H9 (cell line): ENCODE measurements around the gene JMJD7. TPM values are rescaled to one million over a fixed set of nuclear protein-coding genes. Genes with fewer than 3 reads are reported as not detected.

Experiments used
- DNase-seq: peaks from one replicate; pipeline ENCODE4 v3.0.0-alpha.2; 2017
- H2AFZ ChIP-seq: one replicate; pipeline ENCODE4 v1.6.1; 2013; ENCODE audit warnings: mild to moderate bottlenecking, low read length, control low read depth, moderate library complexity
- H2AK5ac ChIP-seq: 2 replicates; pipeline ENCODE4 v1.6.1; 2013; ENCODE audit warnings: low read length, control low read depth, mixed read lengths; ENCODE audit not compliant: insufficient read length
- H2BK120ac ChIP-seq: one replicate; pipeline ENCODE4 v1.6.1; 2013; ENCODE audit warnings: low read depth, mild to moderate bottlenecking, low read length, control low read depth, inconsistent platforms; ENCODE audit not compliant: poor library complexity, severe bottlenecking
- H2BK12ac ChIP-seq: 2 replicates; pipeline ENCODE4 v1.6.1; 2013; ENCODE audit warnings: low read length, control low read depth, mixed read lengths, low read depth; ENCODE audit not compliant: insufficient read length
- H2BK15ac ChIP-seq: 2 replicates; pipeline ENCODE4 v1.6.1; 2013; ENCODE audit warnings: low read depth, low read length, control low read depth
- H2BK20ac ChIP-seq: one replicate; pipeline ENCODE4 v1.6.1; 2013; ENCODE audit warnings: low read depth, mild to moderate bottlenecking, low read length, control low read depth, inconsistent platforms; ENCODE audit not compliant: poor library complexity, severe bottlenecking
- H2BK5ac ChIP-seq: 2 replicates; pipeline ENCODE4 v1.6.1; 2013; ENCODE audit warnings: low read length, control low read depth, mixed read lengths; ENCODE audit not compliant: insufficient read length
- H3K14ac ChIP-seq: 2 replicates; pipeline ENCODE4 v1.6.1; 2013; ENCODE audit warnings: low read length, control low read depth; ENCODE audit not compliant: insufficient read depth
- H3K18ac ChIP-seq: 2 replicates; pipeline ENCODE4 v1.6.1; 2013; ENCODE audit warnings: low read depth, mild to moderate bottlenecking, mixed read lengths, low read length, control low read depth; ENCODE audit not compliant: insufficient read length
- H3K23ac ChIP-seq: 2 replicates; pipeline ENCODE4 v1.6.1; 2013; ENCODE audit warnings: low read length, control low read depth, mixed read lengths, low read depth; ENCODE audit not compliant: insufficient read length
- H3K23me2 ChIP-seq: 2 replicates; pipeline ENCODE4 v1.6.1; 2013; ENCODE audit warnings: low read depth, mild to moderate bottlenecking, mixed read lengths, low read length, control low read depth; ENCODE audit not compliant: insufficient read length, poor library complexity, severe bottlenecking
- H3K27ac ChIP-seq: 2 replicates; pipeline ENCODE4 v1.5.1; 2013; ENCODE audit warnings: low read length, control low read depth, mixed read lengths, low read depth; ENCODE audit not compliant: insufficient read length
- H3K27me3 ChIP-seq: 2 replicates; pipeline ENCODE4 v1.6.1; 2013; ENCODE audit warnings: low read length, control low read depth, inconsistent platforms; ENCODE audit not compliant: insufficient read depth
- H3K4ac ChIP-seq: 2 replicates; pipeline ENCODE4 v1.6.1; 2013; ENCODE audit warnings: low read depth, mild to moderate bottlenecking, control low read depth, inconsistent platforms, low read length, moderate library complexity
- H3K4me1 ChIP-seq: 2 replicates; pipeline ENCODE4 v1.6.1; 2013; ENCODE audit warnings: low read length, control low read depth, inconsistent platforms; ENCODE audit not compliant: insufficient read depth
- H3K4me2 ChIP-seq: 2 replicates; pipeline ENCODE4 v1.6.1; 2013; ENCODE audit warnings: low read length, control low read depth, mixed read lengths; ENCODE audit not compliant: insufficient read length, insufficient read depth
- H3K56ac ChIP-seq: 2 replicates; pipeline ENCODE4 v1.6.1; 2013; ENCODE audit warnings: low read depth, mild to moderate bottlenecking, mixed read lengths, low read length, control low read depth; ENCODE audit not compliant: insufficient read length
- H3K79me1 ChIP-seq: 2 replicates; pipeline ENCODE4 v1.6.1; 2013; ENCODE audit warnings: low read depth, mild to moderate bottlenecking, moderate library complexity, low read length, control low read depth, inconsistent platforms; ENCODE audit not compliant: insufficient read depth, poor library complexity, severe bottlenecking
- H3K79me2 ChIP-seq: 2 replicates; pipeline ENCODE4 v1.6.1; 2013; ENCODE audit warnings: low read length, control low read depth, inconsistent platforms; ENCODE audit not compliant: insufficient read depth
- H3K9ac ChIP-seq: 2 replicates; pipeline ENCODE4 v1.6.1; 2013; ENCODE audit warnings: low read length, control low read depth, mixed read lengths; ENCODE audit not compliant: insufficient read length; ENCODE audit errors: extremely low read depth
- H3K9me3 ChIP-seq: one replicate; pipeline ENCODE4 v1.6.1; 2013; ENCODE audit warnings: low read depth, low read length, inconsistent platforms; ENCODE audit not compliant: control insufficient read depth
- H3T11ph ChIP-seq: one replicate; pipeline ENCODE4 v1.6.1; 2013; ENCODE audit warnings: mild to moderate bottlenecking, low read length, control low read depth, inconsistent platforms
- H4K20me1 ChIP-seq: one replicate; pipeline ENCODE4 v1.6.1; 2013; ENCODE audit not compliant: control insufficient read depth, insufficient read length, insufficient read depth
- H4K5ac ChIP-seq: 2 replicates; pipeline ENCODE4 v1.6.1; 2013; ENCODE audit warnings: low read depth, mild to moderate bottlenecking, mixed read lengths, low read length, control low read depth; ENCODE audit not compliant: insufficient read length
- H4K8ac ChIP-seq: replicated peaks from 2 replicates; pipeline ENCODE4 v1.6.1; 2013; ENCODE audit warnings: low read length, control low read depth, mixed read lengths, low read depth; ENCODE audit not compliant: insufficient read length
- H4K91ac ChIP-seq: 2 replicates; pipeline ENCODE4 v1.6.1; 2013; ENCODE audit warnings: low read depth, mild to moderate bottlenecking, moderate library complexity, mixed read lengths, low read length, control low read depth; ENCODE audit not compliant: insufficient read length
- H3K27ac Mint-ChIP-seq, 3 experiments: 2 replicates in 2 of 3; 3 replicates in 1 of 3; pipeline ENCODE4 v1.8.0; 2020 to 2021; ENCODE audit warnings: mixed read lengths in 3 of 3, mild to moderate bottlenecking in 1 of 3, moderate library complexity in 1 of 3
- H3K27me3 Mint-ChIP-seq: 2 replicates; pipeline ENCODE4 v1.8.0; 2021; ENCODE audit warnings: low read depth, mild to moderate bottlenecking, moderate library complexity, mixed read lengths
- H3K36me3 Mint-ChIP-seq, 3 experiments: 2 replicates in 2 of 3; 3 replicates in 1 of 3; pipeline ENCODE4 v1.8.0; 2020 to 2021; ENCODE audit warnings: low read depth in 3 of 3, mixed read lengths in 3 of 3; ENCODE audit not compliant: insufficient read depth in 1 of 3
- H3K4me1 Mint-ChIP-seq, 2 experiments: 2 replicates each; pipeline ENCODE4 v1.8.0; 2020; ENCODE audit warnings: mixed read lengths in 2 of 2
- H3K4me3 Mint-ChIP-seq, 2 experiments: 2 replicates in 1 of 2; 3 replicates in 1 of 2; pipeline ENCODE4 v1.8.0; 2020 to 2021; ENCODE audit warnings: mild to moderate bottlenecking in 2 of 2, mixed read lengths in 2 of 2, moderate library complexity in 1 of 2
- H3K9me3 Mint-ChIP-seq, 2 experiments: 2 replicates in 1 of 2; 3 replicates in 1 of 2; pipeline ENCODE4 v1.8.0; 2020; ENCODE audit warnings: mild to moderate bottlenecking in 2 of 2, mixed read lengths in 2 of 2, moderate library complexity in 1 of 2
- CTCF ChIP-seq: fragments of 200-600 bp; sonication (generic); conservative IDR thresholded peaks from 3 replicates; pipeline ENCODE4 v1.8.0; 2021; ENCODE audit warnings: antibody characterized with exemption, mild to moderate bottlenecking
- whole genome bisulfite sequencing: extraction: QIAGEN DNeasy Blood & Tissue Kit; methylation state at CpG from one replicate; pipeline ENCODE4 v1.1.7; 2013; ENCODE audit warnings: missing lambda C conversion rate, low lambda C conversion rate, mixed read lengths; ENCODE audit not compliant: insufficient read length; ENCODE audit errors: extremely low coverage; 5-methylcytosine and 5-hydroxymethylcytosine counted together
- total RNA-seq: library from RNA; stranded (reverse); gene quantifications from 2 replicates; pipeline ENCODE4 v1.2.1, GENCODE V29; 2021

JMJD7 gene
- total RNA-seq, 1 experiment from 2014 or later = 13.3 TPM

GRCh38 chr15:41842229-41842628 lies 14.3 kb downstream of the JMJD7 start:
- Histone ChIP-seq H3K4me2 (no peak overlapping the region), H2BK120ac (no peak overlapping the region), H3K27me3 (no peaks in the 10 kb centered on the region), H3K79me1 (no peaks in the 10 kb centered on the region), H2BK15ac (no peak overlapping the region), H3K23me2 (no peaks in the 10 kb centered on the region), H2AK5ac (no peak overlapping the region), H3K79me2 (no peaks in the 10 kb centered on the region), H2AFZ (no peak overlapping the region), H3K56ac (no peak overlapping the region), H3K23ac (no peak overlapping the region), H3K9ac (no peak overlapping the region), H3K9me3 (no peaks in the 10 kb centered on the region), H2BK20ac (no peak overlapping the region), H2BK5ac (no peak overlapping the region), H3K18ac (no peak overlapping the region), H4K91ac (no peak overlapping the region), H4K20me1 (peaks cover 3% of the 10 kb centered on the region), H3K4me1 (no peaks in the 10 kb centered on the region), H3K27ac (no peak overlapping the region), H3K14ac (no peak overlapping the region), H2BK12ac (no peak overlapping the region), H3K4ac (no peak overlapping the region), H4K8ac (no peak overlapping the region), H4K5ac (no peak overlapping the region), H3T11ph (no peak overlapping the region)
- H3K4me1 Mint-ChIP-seq = no peaks in the 10 kb centered on the region
- WGBS = no CpG with 5 or more reads among the region's 12 CpGs
- no peak for DNase-seq
- TF ChIP-seq CTCF = no peak
- peak overlapping the region in 1 of 3 experiments; percentile 8; a peak in 1 of 7 replicates for H3K27ac Mint-ChIP-seq
- H3K36me3 Mint-ChIP-seq = peaks cover 4 to 22% (median 10%) of the 10 kb centered on the region in 3 experiments; a peak in 6 of 7 replicates
- no peaks in the 10 kb centered on the region for H3K9me3 Mint-ChIP-seq
- no peak overlapping the region for H3K4me3 Mint-ChIP-seq
- H3K27me3 Mint-ChIP-seq = no peaks in the 10 kb centered on the region
